Progenitor cell of endocrine pancreas (in vitro differentiated cells): Measurements from ENCODE around the gene CDC42EP2. TPM values are rescaled to one million over a fixed set of nuclear protein-coding genes. Genes with fewer than 3 reads are reported as not detected.

ENCODE experiments used
- DNase-seq: peaks from one replicate; pipeline ENCODE4 v3.0.0; 2021; ENCODE audit warnings: low spot score; ENCODE audit not compliant: unreplicated experiment
- H3K27ac Mint-ChIP-seq: 2 replicates; pipeline ENCODE4 v1.8.0; 2021; ENCODE audit warnings: mild to moderate bottlenecking, moderate library complexity, mixed read lengths
- H3K27me3 Mint-ChIP-seq: 2 replicates; pipeline ENCODE4 v1.8.0; 2021; ENCODE audit warnings: mixed read lengths
- H3K36me3 Mint-ChIP-seq: 2 replicates; pipeline ENCODE4 v1.8.0; 2022; ENCODE audit warnings: mixed read lengths; ENCODE audit not compliant: insufficient read depth
- H3K4me1 Mint-ChIP-seq: 2 replicates; pipeline ENCODE4 v1.8.0; 2021; ENCODE audit warnings: low read depth, mixed read lengths
- H3K4me3 Mint-ChIP-seq: 2 replicates; pipeline ENCODE4 v1.8.0; 2021; ENCODE audit warnings: low read depth, mild to moderate bottlenecking, moderate library complexity, mixed read lengths
- H3K9me3 Mint-ChIP-seq: 2 replicates; pipeline ENCODE4 v1.8.0; 2021; ENCODE audit warnings: low read depth, mixed read lengths
- long read RNA-seq: library from polyadenylated mRNA; unstranded; transcript quantifications from one replicate; pipeline ENCODE4 v2.0.0, GENCODE V29; 2020
- total RNA-seq: library from RNA; stranded (reverse); gene quantifications from 2 replicates; pipeline ENCODE4 v1.2.1, GENCODE V29; 2021
- TF ChIP-seq, protein P1 (sequence below): fragments of 200-600 bp; sonication (generic); IDR thresholded peaks from one replicate; pipeline ENCODE4 v1.5.0; 2021; ENCODE audit warnings: antibody characterized with exemption, mild to moderate bottlenecking; ENCODE audit not compliant: unreplicated experiment

Gene CDC42EP2, protein sequence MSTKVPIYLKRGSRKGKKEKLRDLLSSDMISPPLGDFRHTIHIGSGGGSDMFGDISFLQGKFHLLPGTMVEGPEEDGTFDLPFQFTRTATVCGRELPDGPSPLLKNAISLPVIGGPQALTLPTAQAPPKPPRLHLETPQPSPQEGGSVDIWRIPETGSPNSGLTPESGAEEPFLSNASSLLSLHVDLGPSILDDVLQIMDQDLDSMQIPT
- 5.3 and 5.9 TPM in 2 replicates for total RNA-seq
- long read RNA-seq, transcript CDC42EP2-201 (2 exons, 2,023 nt): major isoform, 9 of 9 reads
- long read RNA-seq, partial matches to known transcripts: 0 of 9 reads
- long read RNA-seq, other reads (novel, unspliced or antisense): 0 of 9 reads

DNA sequence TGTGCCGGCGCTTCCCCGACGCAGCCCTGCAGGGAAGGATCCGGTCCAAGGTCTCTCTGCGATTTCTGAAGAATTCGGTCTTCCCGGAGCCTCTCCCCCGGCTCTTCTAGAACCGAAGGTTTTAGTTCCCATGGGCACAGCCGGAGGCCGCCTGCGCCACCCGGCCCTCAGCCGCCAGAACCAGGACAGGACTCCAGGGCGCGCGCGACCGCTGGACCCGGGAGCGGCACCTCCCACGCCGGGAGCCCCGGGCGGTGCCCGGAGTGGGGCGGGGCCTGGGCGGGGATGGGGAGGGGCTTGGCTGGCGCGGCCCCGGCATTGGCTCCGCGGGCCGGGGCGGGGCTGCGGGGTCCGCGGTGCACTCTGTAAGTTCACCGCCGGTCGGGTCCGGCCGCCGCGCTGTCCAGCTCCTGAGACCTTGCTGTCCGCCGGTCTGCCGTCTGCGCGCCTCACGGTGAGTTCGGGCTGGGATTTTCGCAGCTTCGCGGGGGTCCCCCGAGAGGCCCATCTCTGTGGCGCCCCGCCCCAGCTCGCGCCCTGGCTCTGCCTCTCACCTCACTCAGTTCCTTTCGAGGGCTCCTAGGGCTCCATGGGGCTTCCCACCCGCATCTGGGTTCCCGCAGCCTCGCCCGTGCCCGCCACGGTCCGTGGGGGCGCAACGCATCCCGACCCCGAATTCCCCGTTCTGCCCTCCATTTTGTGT is at the start of gene CDC42EP2:
Gene CDC42EP2 (plus strand): TSS at position 366 of the 703 bp plus-strand sequence. CDS start 6,033 bp downstream, outside the sequence.
- peak; percentile 78 for DNase-seq
- no peaks in the 10 kb centered on the region for H3K9me3 Mint-ChIP-seq
- H3K27me3 Mint-ChIP-seq: peaks cover 30% of the 10 kb centered on the region
- TF ChIP-seq, protein P1, sequence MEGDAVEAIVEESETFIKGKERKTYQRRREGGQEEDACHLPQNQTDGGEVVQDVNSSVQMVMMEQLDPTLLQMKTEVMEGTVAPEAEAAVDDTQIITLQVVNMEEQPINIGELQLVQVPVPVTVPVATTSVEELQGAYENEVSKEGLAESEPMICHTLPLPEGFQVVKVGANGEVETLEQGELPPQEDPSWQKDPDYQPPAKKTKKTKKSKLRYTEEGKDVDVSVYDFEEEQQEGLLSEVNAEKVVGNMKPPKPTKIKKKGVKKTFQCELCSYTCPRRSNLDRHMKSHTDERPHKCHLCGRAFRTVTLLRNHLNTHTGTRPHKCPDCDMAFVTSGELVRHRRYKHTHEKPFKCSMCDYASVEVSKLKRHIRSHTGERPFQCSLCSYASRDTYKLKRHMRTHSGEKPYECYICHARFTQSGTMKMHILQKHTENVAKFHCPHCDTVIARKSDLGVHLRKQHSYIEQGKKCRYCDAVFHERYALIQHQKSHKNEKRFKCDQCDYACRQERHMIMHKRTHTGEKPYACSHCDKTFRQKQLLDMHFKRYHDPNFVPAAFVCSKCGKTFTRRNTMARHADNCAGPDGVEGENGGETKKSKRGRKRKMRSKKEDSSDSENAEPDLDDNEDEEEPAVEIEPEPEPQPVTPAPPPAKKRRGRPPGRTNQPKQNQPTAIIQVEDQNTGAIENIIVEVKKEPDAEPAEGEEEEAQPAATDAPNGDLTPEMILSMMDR: no peak
- H3K4me3 Mint-ChIP-seq: peak within 1 kb of the TSS; percentile 70
- peaks cover 1% of the 10 kb centered on the region for H3K36me3 Mint-ChIP-seq
- peaks cover 18% of the 10 kb centered on the region for H3K4me1 Mint-ChIP-seq
- peak within 1 kb of the TSS; percentile 21 for H3K27ac Mint-ChIP-seq

DNA sequence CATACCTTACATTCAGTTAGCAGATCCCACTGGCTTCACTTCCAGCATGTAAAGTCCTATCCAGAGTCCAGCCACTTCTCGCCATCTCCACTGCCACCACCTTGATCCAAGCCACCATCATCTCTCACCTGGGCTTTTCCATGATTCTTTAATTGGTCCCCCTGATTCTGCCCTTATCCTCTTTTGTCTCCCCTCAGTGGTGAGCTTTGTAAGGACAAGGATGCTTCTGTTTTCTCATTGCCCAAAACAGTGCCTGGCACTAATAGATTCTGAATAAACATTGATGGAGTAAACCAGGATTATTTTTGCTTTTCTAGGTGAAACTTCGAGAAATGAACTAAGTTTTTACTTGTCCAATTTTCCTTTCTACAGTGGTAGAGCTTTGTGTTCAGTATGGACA is 48.5 kb upstream of the CDC42EP2 start:
- TF ChIP-seq, protein P1: no peak
- H3K4me1 Mint-ChIP-seq: peaks cover 9% of the 10 kb centered on the region
- H3K9me3 Mint-ChIP-seq: no peaks in the 10 kb centered on the region
- no peak overlapping the region for H3K4me3 Mint-ChIP-seq
- H3K27ac Mint-ChIP-seq: no peak overlapping the region
- peaks cover 6% of the 10 kb centered on the region for H3K36me3 Mint-ChIP-seq
- H3K27me3 Mint-ChIP-seq: no peaks in the 10 kb centered on the region
- DNase-seq: no peak

DNA sequence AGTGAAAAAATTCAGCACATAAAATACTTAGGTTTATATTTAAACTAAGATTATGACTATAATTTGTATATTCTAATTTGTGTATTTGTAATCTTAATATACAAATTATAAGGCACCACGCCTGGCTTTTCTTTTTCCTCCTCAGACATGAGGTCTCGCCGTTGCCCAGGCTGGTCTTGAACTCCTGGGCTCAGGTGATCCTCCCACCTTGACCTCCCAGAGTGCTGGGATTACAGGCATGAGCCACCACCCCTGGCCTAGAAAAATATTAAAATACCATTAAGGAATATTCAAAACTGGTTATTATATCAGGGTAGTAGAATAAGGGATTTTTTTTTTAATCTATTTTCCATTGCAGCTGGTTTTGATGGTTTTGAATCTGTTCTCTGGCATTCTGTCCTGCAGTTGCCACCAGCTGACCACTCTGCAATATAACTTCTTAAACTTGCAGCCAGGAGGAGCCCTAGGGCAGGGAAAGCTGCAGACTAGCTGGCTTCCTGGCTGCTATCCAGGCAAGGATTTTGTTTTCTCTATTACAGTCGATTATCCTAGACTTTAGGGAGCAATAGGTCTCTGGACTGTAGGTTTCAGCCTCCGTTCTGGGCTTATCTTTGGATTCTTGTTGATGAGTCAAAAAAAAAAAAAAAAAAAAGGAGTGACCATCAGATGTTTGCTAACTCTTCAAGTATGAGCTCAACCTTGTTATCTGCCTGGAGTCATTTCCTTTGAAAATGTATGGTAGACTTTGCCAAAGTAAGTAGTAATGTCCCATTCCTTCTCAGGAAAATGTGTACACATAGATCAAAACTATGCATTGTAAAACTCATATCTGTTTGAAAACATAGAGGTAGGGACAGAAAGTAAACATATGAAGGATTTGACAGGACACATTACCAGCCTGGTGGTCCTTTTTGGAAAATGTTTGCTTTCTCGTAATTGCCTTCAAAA is 39.7 kb upstream of the CDC42EP2 start:
- H3K9me3 Mint-ChIP-seq: no peaks in the 10 kb centered on the region
- no peaks in the 10 kb centered on the region for H3K27me3 Mint-ChIP-seq
- H3K4me3 Mint-ChIP-seq: peak overlapping the region; percentile 31
- TF ChIP-seq, protein P1: peak; percentile 84
- H3K36me3 Mint-ChIP-seq: peaks cover 5% of the 10 kb centered on the region
- peaks cover 31% of the 10 kb centered on the region for H3K4me1 Mint-ChIP-seq
- peak; percentile 49 for DNase-seq
- H3K27ac Mint-ChIP-seq: peak overlapping the region; percentile 78

- Mint-ChIP-seq H3K9me3 (no peaks in the 10 kb centered on the region), H3K27ac (peak overlapping the region; percentile 53), H3K27me3 (no peaks in the 10 kb centered on the region), H3K36me3 (peaks cover 2% of the 10 kb centered on the region), H3K4me3 (no peak overlapping the region), H3K4me1 (peaks cover 31% of the 10 kb centered on the region)
- no peak for DNase-seq
- TF ChIP-seq, protein P1: no peak
These were observed 38.8 kb upstream of the CDC42EP2 start for GRCh38 chr11:65275906-65276305.
